GM13977 (cell line): ENCODE results near the gene ZKSCAN8.

Experiments
- DNase-seq: peaks from one replicate; pipeline ENCODE4 v3.0.0; 2012; ENCODE audit warnings: low spot score
- CTCF ChIP-seq: IDR thresholded peaks from 2 replicates; pipeline ENCODE4 v1.5.1; 2012; ENCODE audit warnings: mild to moderate bottlenecking, control low read depth; ENCODE audit not compliant: insufficient read depth; ENCODE audit errors: extremely low read depth, missing control alignments
- in situ Hi-C: fragments of 300-500 bp; cut with MboI; formaldehyde crosslinking; loops from one replicate; pipeline ENCODE4 v1.12.0; 2022; ENCODE audit warnings: low sequenced_read_pairs, low pct_unique_long_range_greater_than_20kb, mixed read lengths, inconsistent platforms; ENCODE audit not compliant: unreplicated experiment

Gene ZKSCAN8

DNA sequence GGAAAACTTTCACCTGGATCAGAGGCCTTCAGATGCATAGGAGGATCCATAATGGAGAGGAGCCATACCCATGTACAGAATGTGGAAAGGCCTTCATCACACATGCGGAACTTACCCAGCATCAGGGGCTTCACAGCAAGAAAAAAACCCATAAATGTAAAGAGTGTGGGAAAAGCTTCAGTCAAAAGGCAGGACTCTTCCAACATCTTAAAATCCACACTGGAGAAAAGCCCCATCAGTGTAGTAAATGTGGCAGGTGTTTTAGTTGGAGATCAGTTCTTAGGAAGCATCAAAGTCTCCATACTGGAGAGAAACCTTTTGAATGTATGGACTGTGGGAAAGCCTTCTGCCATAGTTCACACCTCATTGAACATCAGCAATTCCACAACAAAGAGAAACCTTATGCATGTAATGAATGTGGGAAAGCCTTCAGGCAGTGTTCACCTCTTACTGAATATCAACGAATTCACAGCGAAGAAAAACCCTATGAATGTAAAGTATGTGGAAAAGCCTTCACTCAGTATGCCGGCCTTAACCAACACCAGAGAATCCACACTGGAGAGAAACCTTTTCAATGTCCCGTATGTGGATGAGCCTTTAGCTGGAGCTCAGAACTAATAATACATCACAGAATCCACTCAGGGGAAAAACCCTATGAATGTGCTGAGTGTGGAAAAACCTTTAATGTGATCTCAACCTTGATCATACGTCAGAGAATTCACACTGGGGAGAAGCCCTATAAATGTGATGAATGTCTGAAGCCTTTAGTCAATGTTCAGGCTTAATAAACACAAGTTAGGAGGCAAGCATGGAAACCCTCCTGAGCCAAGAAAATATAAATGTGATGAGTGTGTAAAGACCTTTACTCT lies 46.7 kb downstream of the ZKSCAN8 start:
- no peak for DNase-seq

GRCh38 chr6:28200020-28200419 lies 58.3 kb downstream of the ZKSCAN8 start:
- no peak for DNase-seq
- TF ChIP-seq CTCF: no peak
- in situ Hi-C loops: no loop called here

More for the DNA sequence above, 46.7 kb downstream of the ZKSCAN8 start:
- TF ChIP-seq CTCF: no peak
- in situ Hi-C loops: no loop called here

GRCh38 chr6:28203201-28203600 lies 61.5 kb downstream of the ZKSCAN8 start:
- DNase-seq: no peak
- in situ Hi-C loops: no loop called here
- TF ChIP-seq CTCF: no peak

DNA sequence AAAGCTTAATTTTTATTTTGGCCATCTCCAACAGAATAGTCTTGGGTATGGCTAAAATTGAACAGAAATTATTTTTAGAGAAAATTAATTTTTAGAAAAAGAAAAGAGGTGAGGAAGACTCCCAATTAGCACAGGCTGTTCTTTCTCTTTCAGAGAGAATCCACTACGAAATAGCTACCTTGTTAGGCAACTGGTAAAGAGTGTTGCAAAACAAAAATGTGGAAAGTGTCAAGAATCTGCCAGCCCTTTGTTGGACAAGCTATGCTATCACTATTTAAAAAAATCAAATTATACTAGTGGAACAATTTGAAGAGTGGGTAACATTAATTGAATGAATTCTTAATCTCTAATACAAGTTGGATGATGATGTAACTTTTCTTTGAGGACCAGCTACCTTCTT lies 64.2 kb downstream of the ZKSCAN8 start:
- in situ Hi-C loops: no loop called here
- TF ChIP-seq CTCF: no peak
- DNase-seq: no peak

- in situ Hi-C loops: no loop called here
- TF ChIP-seq CTCF: no peak
Measured at GRCh38 chr6:28206527-28206926, 64.8 kb downstream of the ZKSCAN8 start.

DNA sequence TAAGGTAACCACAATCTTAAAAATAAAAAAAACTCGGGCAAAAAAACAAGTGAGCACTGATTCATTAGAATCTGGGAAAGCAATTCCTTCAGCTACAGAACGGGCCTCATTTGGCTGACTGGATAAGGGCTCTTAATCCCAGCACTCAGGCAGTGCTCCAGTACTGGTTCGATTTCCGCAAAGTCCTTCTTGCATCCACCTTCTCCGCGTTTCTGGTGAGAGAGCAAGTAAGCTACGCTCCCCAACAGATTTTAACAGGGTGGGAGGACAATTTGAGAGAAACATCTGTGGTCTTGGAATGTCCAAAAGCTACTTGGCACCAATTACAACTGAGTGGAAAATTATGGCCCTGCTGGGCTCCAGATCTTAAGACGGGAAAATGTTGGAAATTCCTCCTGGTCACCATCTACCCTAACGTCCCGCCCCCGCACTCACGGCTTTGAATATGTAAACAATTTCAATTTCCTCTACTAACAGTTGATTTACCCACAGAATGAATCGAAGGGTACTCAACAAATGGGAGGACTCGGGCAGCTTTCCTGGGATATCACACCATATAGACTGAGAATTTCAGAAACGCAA lies 65.3 kb downstream of the ZKSCAN8 start:
- TF ChIP-seq CTCF: no peak
- DNase-seq: no peak
- in situ Hi-C loops: no loop called here

More at GRCh38 chr6:28206527-28206926, 64.8 kb downstream of the ZKSCAN8 start:
- no peak for DNase-seq
